Measurements from ENCODE around the gene AKAP13.

The AKAP13 gene

GRCh38 chr15:85741021-85741421, 360.6 kb downstream of the AKAP13 start:
- no peak for DNase-seq (ENCODE audit: low read depth)

- no peak for DNase-seq (ENCODE audit: low read depth)
Measured at GRCh38 chr15:85741662-85742061, 361.3 kb downstream of the AKAP13 start.

- DNase-seq (ENCODE audit: low read depth), result peak; percentile 37
Measured at GRCh38 chr15:85742186-85742821, 361.9 kb downstream of the AKAP13 start.

GRCh38 chr15:85743392-85744055, 363.1 kb downstream of the AKAP13 start:
- no peak for DNase-seq (ENCODE audit: low read depth)

- DNase-seq (ENCODE audit: low read depth), result no peak
Measured at GRCh38 chr15:85744579-85744978, 364.2 kb downstream of the AKAP13 start.

- no peak for DNase-seq (ENCODE audit: low read depth)
Measured at GRCh38 chr15:85745023-85745422, 364.6 kb downstream of the AKAP13 start.

- no peak for DNase-seq (ENCODE audit: low read depth)
Measured at GRCh38 chr15:85745525-85746150, 365.2 kb downstream of the AKAP13 start.

GRCh38 chr15:85746641-85747040, 366.2 kb downstream of the AKAP13 start:
- no peak for DNase-seq (ENCODE audit: low read depth)

GRCh38 chr15:85748176-85748575, 367.8 kb downstream of the AKAP13 start:
- DNase-seq (ENCODE audit: low read depth), result no peak

- no peak for DNase-seq (ENCODE audit: low read depth)
Measured at GRCh38 chr15:85748729-85749128, 368.3 kb downstream of the AKAP13 start.

GRCh38 chr15:85749261-85750151, 369.1 kb downstream of the AKAP13 start:
- no peak for DNase-seq (ENCODE audit: low read depth)

- no peak for DNase-seq (ENCODE audit: low read depth)
Measured at GRCh38 chr15:85750319-85751290, 370.2 kb downstream of the AKAP13 start.

GRCh38 chr15:85751291-85752123, 371.1 kb downstream of the AKAP13 start:
- no peak for DNase-seq (ENCODE audit: low read depth)

GRCh38 chr15:85752124-85752475, 371.7 kb downstream of the AKAP13 start:
- no peak for DNase-seq (ENCODE audit: low read depth)

GRCh38 chr15:85752491-85752961, 372.1 kb downstream of the AKAP13 start:
- DNase-seq (ENCODE audit: low read depth), result no peak

GRCh38 chr15:85753261-85753660, 372.9 kb downstream of the AKAP13 start:
- no peak for DNase-seq (ENCODE audit: low read depth)

GRCh38 chr15:85753791-85754452, 373.5 kb downstream of the AKAP13 start:
- no peak for DNase-seq (ENCODE audit: low read depth)

GRCh38 chr15:85754989-85755388, 374.6 kb downstream of the AKAP13 start:
- no peak for DNase-seq (ENCODE audit: low read depth)

GRCh38 chr15:85755471-85755870, 375.1 kb downstream of the AKAP13 start:
- no peak for DNase-seq (ENCODE audit: low read depth)

- no peak for DNase-seq (ENCODE audit: low read depth)
Measured at GRCh38 chr15:85755942-85756341, 375.5 kb downstream of the AKAP13 start.
